H54 (cell line): ENCODE results near the gene RPS13.
A peak's percentile ranks its signal among the peaks of the same experiment; 100 is the strongest.
"Not testable (repeated sequence)": the region's sequence is repeated elsewhere in the genome, so short reads cannot be mapped to it uniquely, and the experiment has no call there.

Experiments
- DNase-seq: peaks from one replicate; pipeline ENCODE4 v3.0.0; 2011; ENCODE audit warnings: low spot score, mixed read lengths; ENCODE audit not compliant: insufficient read length
- FAIRE-seq: peaks from 3 replicates; lab custom pipeline; 2011; peaks lifted over from hg19 to GRCh38; lab: Jason Lieb, UNC
- POLR2A ChIP-seq: IDR thresholded peaks from 2 replicates; pipeline ENCODE4 v1.6.1; 2011; ENCODE audit warnings: low read depth, mild to moderate bottlenecking, low read length

The RPS13 gene

GRCh38 chr11:17067417-17067816, 10.1 kb downstream of the RPS13 start:
- TF ChIP-seq POLR2A: no peak
- no peak for DNase-seq
- FAIRE-seq: no peak

- TF ChIP-seq POLR2A: no peak
- no peak for FAIRE-seq
- DNase-seq: no peak
These were observed 10.8 kb downstream of the RPS13 start for GRCh38 chr11:17066691-17067090.

- DNase-seq (peak; percentile 49), FAIRE-seq (no peak)
- TF ChIP-seq POLR2A: no peak
These were observed 14.1 kb downstream of the RPS13 start for GRCh38 chr11:17063171-17064002.

GRCh38 chr11:17051146-17051545, 26.3 kb downstream of the RPS13 start:
- FAIRE-seq, DNase-seq: not testable (repeated sequence)

GRCh38 chr11:17048491-17048890, 29.0 kb downstream of the RPS13 start:
- not testable (repeated sequence) for FAIRE-seq, DNase-seq

- no peak for DNase-seq
- FAIRE-seq: no peak
- no peak for TF ChIP-seq POLR2A
These were observed 30.8 kb downstream of the RPS13 start for GRCh38 chr11:17046690-17047089.

GRCh38 chr11:17036666-17037658, 40.5 kb downstream of the RPS13 start:
- no peak for DNase-seq
- no peak for FAIRE-seq
- TF ChIP-seq POLR2A: no peak

GRCh38 chr11:17034027-17034426, 43.4 kb downstream of the RPS13 start:
- not testable (repeated sequence) for DNase-seq, FAIRE-seq

- no peak for TF ChIP-seq POLR2A
- DNase-seq (no peak), FAIRE-seq (no peak)
These were observed 50.9 kb downstream of the RPS13 start for GRCh38 chr11:17026487-17027082.

GRCh38 chr11:17024924-17025323, 52.5 kb downstream of the RPS13 start:
- FAIRE-seq: no peak
- no peak for DNase-seq
- TF ChIP-seq POLR2A: no peak
